GM19328 (cell line): ENCODE results near the gene BLCAP.
A peak's percentile ranks its signal among the peaks of the same experiment; 100 is the strongest.
"Not testable (repeated sequence)": the region's sequence is repeated elsewhere in the genome, so short reads cannot be mapped to it uniquely, and the experiment has no call there.

Source experiments
- ATAC-seq: cut with Tn5 transposase; IDR thresholded peaks from one replicate; pipeline ENCODE4 v1.9.1; 2021; ENCODE audit warnings: mild to moderate bottlenecking, moderate library complexity; ENCODE audit not compliant: unreplicated experiment

The BLCAP gene

DNA sequence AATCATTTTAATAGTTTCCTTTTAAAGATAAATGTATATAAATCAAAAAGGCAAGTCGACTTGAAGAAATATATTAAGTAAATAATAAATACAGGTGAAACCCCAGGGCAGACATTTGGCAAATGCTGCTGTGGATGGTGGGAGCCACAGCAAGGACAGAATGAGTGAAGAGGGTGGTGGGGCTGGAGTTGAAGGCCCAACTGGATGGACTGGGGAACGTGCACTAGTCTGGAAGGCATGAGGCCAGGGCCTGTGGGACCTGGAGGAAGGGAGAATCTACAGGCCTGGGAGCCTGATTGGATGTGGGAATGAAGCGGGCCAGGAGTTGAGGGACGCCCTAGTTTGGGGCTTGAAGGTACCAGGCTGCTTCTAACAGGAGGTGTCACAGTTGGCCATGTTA, 30.6 kb upstream of the BLCAP start:
- no peak for ATAC-seq

DNA sequence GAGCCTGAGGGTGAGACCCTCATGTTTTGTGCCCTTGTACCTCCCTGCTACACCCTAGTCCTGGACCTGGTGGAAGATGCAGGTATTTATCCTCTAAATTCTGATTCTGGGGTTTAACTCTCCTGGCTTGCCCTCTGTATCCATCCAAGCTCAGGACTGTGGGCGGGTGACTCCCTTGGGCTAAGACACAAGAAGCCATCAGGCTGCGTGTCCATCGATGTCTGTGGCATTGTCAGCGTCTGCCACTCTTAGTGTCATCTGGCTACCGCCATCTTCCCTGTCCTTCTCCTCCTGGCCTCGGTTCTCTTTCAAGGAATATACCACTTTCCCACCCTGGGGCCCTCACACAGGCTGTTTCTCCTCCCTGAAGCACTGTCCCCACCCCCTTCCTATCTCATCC, 28.9 kb upstream of the BLCAP start:
- ATAC-seq = no peak

DNA sequence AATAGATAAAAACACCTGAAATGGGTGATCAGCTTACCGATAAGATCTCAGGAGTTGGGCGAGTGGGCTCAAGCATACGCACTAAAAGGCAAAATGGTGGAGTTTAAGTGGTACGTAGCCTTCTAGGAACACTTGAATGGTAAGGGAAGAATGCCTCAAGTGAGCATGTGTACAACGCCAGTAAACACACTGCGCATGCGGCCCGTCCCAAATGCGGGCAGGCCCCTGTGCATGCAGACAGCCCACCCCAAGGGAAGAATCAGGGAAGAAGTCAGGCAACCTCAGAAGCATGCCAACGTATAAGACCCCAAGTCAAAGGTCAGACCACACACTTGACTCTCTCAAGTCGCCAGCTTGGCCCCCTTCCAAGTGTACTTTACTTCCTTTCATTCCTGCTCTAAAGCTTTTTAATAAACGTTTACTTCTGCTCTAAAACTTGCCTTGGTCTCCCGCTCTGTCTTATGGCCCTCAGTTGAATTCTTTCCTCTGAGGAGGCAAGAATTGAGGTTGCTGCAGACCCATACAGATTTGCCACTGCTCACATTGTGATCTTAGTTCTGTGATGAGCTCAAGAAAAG, 27.1 kb upstream of the BLCAP start:
- ATAC-seq = not testable (repeated sequence)

DNA sequence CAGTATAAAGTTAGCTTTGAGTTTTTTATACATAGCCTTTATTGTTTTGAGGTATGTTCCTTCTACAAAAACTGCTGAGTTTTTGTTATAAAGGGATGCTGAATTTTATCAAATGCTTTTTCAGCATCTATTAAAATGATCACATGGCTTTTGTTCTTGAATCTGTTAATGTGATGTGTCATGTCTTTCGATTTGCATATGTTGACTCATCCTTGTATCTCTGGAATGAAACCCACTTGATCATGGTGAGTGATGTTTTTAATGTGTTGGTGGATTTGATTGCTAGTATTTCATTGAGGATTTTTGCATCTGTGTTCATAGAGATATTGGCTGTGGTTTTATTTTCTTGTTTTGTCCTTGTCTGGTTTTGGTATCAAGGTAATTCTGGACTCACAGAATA, 24.7 kb upstream of the BLCAP start:
- no peak for ATAC-seq

DNA sequence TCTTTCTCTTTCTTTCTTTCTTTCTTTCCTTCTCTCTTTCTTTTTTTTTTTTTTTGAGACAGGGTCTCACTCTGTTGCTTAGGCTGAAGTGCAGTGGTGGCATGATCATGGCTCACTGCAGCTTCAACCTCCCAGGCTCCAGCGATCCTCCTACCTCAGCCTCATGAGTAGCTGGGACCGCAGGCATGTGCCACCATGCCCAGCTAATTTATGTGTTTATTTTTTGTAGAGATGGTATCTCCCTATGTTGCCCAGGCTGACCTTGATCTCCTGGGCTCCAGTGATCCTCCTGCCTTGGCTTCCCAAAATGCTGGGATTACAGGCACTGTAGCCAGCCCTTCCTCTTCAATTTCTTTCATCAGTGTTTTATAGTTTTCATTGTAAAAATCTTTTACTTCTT, 24.0 kb upstream of the BLCAP start:
- not testable (repeated sequence) for ATAC-seq

DNA sequence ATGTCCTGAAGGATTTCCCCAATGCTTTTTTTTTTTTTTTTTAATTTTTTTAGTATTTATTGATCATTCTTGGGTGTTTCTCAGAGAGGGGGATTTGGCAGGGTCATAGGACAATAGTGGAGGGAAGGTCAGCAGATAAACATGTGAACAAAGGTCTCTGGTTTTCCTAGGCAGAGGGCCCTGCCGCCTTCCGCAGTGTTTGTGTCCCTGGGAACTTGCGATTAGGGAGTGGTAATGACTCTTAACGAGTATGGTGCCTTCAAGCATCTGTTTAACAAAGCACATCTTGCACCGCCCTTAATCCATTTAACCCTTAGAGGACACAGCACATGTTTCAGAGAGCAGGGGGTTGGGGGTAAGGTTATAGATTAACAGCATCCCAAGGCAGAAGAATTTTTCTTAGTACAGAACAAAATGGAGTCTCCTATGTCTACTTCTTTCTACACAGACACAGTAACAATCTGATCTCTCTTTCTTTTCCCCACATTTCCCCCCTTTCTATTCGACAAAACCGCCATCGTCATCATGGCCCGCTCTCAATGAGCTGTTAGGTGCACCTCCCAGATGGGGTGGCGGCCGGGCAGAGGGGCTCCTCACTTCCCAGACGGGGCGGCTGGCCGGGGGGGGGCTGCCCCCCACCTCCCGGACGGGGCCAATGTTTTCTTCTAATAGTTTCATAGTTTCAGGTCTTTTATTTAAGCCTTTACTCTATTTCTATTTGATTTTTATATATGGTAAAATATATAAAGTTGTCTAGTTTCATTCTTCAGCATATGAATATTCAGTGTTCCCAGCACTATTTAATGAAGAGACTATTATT, 22.6 kb upstream of the BLCAP start:
- not testable (repeated sequence) for ATAC-seq

DNA sequence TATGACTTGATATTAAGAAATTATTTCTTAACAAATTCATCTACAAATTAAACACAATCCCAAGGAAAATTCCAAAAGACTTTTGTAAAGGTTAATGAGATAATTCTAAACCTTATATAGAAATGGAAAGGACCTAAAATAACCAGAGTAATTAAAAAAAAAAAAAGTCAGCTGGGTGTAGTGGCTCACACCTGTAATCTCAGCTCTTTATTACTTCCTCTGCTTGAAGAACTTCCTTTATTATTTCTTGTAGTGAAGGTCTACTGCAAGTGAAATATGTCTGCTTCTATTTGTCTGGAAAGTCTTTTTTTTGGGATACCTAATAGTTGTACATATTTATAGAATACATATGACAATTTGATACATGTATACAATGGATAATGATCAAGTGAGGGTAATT, 20.2 kb upstream of the BLCAP start:
- no peak for ATAC-seq

DNA sequence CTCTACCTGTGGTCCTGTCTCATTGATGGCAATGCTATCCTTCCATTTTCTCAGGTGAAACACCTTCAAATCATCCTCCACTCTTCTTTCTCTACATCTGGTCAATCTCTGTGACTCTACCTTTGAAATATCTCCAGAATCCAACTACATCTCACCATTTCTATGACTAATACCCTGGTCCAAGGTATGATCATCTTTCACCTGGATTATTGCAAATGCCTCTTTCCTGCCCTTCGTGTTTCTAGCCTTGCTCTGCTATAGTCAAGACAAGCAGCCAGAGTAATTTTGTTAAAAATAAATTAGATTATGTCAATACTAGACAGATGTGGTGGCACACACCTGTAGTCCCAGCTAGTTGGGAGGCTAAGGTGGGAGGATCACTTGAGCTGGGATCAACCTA, 17.8 kb upstream of the BLCAP start:
- ATAC-seq = no peak

DNA sequence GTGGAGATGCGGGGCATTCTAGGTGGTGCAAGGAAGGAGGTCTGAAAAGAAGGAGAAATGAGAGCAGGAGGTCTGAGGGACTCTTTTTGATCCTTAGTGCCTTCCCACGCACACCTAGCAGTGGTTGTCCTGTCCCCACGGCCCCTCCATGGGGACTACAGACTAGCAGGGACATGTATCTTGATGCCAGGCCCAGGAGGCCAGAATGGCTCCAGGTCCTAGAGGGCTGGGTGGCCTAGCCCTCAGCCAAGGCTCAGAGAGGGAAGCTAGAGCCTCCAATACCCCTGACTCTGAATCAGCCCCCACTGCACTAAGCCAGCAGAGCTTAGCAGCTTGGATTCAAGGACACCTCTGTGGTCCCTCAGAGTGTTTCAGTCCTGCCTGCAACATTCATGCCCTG, 16.7 kb upstream of the BLCAP start:
- ATAC-seq = no peak

DNA sequence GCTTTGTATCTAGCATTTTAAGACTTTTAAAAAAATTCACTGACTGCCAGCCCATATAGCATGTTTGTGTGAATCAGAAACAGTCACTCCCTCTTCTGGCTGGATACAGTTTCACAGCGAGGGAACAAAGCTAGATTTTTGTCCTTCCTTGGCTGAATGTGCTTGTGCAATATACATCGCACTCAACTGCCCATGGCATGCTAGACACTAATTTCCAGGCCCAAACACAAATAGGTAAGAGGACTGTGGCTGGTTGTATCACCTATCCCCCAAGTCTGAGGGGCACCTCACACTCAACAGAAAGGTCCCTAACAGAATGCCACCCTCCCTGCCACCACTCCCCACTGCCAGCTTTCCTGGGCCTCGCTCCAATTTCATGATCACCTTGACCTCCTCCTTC, 16.2 kb upstream of the BLCAP start:
- no peak for ATAC-seq

DNA sequence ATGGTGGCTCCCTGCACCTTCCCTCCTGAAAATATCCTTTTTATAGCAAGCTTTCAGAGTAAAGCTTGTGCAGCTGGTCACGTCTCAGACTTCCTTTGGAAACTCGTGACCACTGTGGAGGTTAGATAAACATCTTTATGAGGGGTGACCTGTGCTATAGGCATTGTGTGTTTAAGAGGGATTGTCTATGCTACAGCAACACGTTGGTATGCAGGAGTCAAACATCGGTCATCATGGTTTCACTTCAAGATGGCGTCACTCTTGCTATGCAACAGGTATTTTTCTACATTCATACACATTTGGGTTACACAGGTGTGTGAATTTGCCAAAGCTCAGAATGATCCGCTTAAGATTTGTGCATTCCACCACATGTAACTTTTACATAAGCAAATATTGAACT, 14.6 kb upstream of the BLCAP start:
- no peak for ATAC-seq

DNA sequence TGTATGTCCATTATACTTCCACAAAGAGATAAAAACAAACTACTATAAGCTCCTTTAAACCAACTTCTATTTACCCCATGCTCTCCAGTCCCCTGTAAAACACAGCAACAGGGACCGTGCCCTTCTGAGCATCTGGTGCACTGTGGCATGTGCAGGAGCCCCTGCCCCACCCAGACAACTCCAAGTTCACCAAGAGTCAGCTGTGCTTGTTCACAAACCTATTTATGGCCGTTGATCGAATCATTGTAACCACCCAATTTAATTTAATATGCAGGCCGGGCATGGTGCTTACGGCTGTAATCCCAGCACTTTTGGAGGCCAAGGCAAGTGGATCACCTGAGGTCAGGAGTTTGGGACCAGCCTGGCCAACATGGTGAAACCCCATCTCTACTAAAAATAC, 13.7 kb upstream of the BLCAP start:
- no peak for ATAC-seq

DNA sequence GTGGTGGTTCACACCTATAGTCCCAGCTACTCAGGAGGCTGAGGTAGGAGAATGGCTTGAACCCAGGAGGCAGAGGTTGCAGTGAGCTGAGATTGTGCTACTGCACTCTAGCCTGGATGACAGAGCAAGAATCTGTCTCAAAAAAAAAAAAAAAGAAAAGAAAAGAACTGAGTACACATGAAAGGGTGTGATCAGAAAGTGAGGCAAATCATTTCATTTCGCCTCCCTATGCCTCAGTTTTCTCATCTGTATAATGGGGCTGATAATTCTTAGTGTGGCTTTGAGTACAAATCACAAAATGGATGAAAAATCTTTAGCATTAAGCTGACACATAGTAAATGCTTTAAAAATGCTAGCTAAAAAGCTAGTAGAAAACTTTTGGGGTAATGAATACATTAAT, 13.2 kb upstream of the BLCAP start:
- not testable (repeated sequence) for ATAC-seq

DNA sequence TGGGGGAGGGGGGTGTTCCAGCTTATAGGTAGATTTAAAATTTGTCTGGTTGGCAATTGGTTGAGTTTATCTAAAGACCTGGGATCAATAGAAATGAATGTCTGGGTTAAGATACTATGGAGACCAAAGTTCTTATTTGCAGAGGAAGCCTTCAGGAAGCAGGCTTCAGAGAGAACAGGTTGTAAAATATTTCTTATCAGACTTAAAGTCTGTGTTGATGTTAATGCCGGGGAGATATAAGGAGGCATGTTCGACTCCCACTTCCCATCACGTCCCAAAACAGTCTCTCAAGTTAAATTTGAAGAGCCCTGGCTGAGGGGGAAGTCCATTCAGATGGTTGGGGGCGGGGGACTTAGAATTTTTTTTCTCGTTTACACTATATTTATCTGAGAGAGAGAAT, 12.3 kb upstream of the BLCAP start:
- ATAC-seq = no peak

DNA sequence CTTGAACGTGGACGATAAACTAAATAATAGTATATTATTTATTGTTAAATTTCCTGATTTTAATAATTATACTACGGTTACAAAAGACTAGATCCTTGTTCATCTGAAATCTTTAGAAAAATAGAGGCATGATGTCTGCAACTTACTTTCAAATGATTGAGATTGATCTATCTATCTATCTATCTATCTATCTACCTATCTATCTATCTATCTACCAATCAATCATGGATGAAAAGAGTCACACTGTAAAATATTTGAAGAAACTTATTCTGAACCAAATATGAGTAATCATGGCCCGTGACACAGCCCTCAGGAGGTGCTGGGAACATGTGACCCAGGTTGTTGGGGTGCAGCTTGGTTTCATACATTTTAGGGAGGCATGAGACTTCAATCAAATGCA, 11.7 kb upstream of the BLCAP start:
- ATAC-seq = no peak

DNA sequence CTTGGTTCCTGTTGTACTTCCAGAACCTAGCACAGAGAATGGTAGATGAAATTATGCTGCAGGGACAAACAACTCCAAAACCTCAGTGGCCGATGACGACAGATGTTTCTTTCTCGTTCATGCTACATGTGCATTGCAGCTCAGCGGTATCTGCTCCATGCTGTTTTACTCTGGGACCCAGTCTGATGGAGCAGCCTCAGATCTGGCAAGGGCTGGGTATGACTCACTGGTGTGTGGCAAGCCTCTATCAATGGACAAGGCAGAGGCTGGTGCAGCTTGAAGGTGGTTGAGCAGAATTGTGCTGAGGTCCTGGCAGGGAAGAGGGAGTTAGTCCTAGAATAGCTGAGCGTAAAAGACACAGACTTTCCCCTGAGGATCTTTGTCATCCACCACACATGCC, 10.3 kb upstream of the BLCAP start:
- ATAC-seq = no peak

DNA sequence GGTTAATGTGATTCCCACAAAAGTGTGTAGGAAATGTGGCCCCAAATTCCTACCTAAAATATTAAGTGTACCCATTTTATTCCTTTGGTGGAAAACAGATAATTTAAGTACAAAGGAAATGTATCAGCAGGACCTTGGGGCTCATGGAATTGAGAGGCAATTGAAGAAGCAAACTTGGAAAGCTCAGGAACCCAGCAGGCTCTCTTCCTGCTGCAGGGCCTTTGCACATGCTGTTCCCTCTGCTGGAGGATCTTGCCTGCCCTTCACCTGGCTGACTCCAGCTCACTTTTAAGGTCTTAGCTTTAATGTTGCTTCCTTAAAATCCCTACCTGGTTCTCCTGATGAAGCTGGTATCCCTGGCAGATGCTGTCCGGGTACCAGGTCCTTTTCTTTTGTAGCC, 9.8 kb upstream of the BLCAP start:
- no peak for ATAC-seq

DNA sequence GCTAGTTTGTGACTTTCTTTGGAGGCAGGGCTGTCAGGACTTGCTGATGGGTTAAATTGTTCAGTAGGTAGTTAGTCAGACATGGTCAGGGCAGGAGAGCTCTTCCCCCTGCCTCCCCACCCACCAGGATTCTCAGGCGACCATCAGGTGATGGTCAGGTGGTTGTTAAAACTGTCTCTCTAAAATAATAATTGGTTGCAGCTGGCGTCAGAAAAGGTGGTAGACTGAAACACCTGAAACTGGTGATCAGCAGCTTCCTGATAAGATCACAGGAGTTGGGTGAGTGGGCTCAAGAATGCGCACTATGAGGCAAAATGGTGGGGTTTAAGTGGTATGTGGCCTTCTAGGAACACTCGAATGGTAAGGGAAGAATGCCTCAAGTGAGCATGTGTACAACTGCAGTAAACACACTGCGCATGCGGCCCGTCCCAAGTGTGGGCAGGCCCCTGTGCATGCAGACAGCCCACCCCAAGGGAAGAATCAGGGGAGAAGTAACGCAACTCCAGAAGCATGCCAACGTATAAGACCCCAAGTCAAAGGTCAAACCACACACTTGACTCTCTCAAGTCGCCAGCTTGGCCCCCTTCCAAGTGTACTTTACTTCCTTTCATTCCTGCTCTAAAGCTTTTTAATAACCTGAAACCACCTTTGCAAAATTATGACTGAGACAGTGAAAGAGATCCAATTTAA, 7.9 kb upstream of the BLCAP start:
- no peak for ATAC-seq

DNA sequence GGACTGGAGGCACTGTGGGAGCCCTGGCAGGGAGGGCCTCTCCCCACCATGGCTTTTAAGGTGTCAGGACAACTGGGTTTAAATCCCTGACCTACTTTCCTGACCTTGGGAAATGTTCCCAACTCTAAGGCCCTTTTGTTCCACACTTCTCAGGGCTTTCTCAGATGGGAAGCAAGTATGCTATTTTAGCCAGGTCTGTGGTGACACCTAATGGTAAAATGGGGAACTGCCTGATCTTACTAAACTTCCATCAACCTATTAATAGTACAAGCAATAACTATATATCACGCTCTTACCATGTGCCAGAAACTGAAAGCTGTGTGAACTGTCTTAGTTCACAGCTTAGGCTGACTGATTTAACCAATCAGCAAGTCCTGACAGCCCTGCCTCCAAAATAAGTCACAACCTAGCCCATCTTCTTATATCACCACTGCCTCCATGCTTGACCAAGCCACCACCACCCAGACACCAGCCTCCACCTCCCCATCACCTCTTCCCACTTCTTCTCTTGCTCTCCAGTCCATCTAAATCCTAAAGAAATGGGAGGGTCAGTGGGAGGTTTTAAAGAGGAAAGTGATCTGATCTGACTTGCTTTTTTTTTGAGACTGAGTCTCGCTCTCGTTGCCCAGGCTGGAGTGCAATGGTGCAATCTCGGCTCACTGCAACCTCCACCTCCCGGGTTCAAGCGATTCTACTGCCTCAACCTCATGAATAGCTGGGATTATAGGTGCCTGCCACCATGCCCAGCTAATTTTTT, 6.9 kb upstream of the BLCAP start:
- ATAC-seq = peak; percentile 64

DNA sequence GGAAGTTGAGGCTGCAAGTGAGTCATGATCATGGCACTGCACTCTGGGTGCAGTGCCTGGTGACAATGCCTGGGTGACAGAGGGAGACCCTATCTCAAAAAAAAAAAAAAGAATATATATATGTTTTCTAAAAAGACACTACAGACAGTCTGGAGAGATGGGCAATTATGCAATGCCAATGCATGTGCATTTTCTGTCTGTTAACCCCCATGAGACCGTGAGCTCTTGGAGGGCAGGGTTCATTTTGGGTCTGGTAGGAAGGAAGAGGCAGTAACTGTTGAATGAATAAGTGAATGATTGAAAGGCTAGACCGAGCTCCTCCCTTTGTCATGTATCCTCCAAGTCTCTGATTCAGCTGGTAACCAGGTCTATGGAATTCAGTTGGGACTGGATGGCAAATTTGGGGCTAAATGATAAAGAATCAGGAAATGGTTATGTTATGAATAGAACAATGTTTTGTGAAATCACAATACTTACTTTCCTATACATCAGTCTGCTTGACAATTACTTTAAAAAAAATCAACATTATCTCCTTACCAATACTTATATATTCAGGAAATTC, 5.6 kb upstream of the BLCAP start:
- ATAC-seq = no peak

DNA sequence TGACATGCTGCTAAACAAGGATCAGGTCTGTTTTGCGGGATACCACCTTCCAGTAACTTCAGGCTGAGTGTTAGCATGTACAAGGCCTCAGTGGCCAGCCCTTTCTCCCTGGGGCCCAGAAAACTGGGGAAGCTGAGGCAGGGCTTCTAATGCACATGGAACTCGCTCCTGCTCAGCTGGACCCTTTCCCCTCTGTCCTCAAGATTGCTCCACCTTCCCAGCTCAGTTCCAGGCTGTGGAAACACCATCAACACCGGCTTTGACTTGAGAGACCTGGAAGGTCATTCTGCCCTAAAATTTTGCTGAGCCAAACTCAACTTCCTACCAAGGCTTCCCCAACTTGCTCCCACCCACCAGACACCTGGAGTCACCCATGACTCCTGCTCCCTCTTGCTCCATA, 4.2 kb upstream of the BLCAP start:
- ATAC-seq = no peak
